Pancreas (tissue), 10 donors: ENCODE data around the gene INTS14. TPM values are rescaled to one million over a fixed set of nuclear protein-coding genes. Genes with fewer than 3 reads are reported as not detected.

ENCODE experiments used
- ATAC-seq, 4 donors: fragments of 200-7000 bp; cut with Tn5 transposase; one replicate each; pipeline versions ENCODE4 v1.8.0 to v1.9.1; 2020; ENCODE audit warnings: mild to moderate bottlenecking in 4 of 4, moderate library complexity in 4 of 4
- DNase-seq, 6 donors: peaks; one replicate each; pipeline ENCODE4 v3.0.0-alpha.2; 2020
- FAIRE-seq: peaks from 2 replicates; lab custom pipeline; 2012; peaks lifted over from hg19 to GRCh38; lab: Jason Lieb, UNC
- H3K27ac ChIP-seq, 4 donors: fragments of 200-600 bp; sonication (generic); 1 replicate in 3 of 4; 2 replicates in 1 of 4; pipeline versions ENCODE4 v1.5.0 to v1.8.0; 2020
- H3K27me3 ChIP-seq, 4 donors: fragments of 200-600 bp; one replicate each; pipeline ENCODE4 v1.8.0; 2021
- H3K36me3 ChIP-seq, 3 donors: fragments of 200-600 bp; sonication (generic) in 1 of 3; one replicate each; pipeline versions ENCODE4 v1.5.0 to v1.8.0; 2020 to 2021
- H3K4me1 ChIP-seq, 3 donors: fragments of 200-600 bp; one replicate each; pipeline ENCODE4 v1.8.0; 2021
- H3K4me3 ChIP-seq, 4 donors: fragments of 200-600 bp; sonication (generic) in 2 of 4; one replicate each; pipeline versions ENCODE4 v1.5.0 to v1.8.0; 2020 to 2021
- H3K9me3 ChIP-seq, 4 donors: fragments of 200-600 bp; one replicate each; pipeline ENCODE4 v1.8.0; 2021
- WGBS, 2 donors: extraction: QIAGEN DNeasy Blood & Tissue Kit; methylation state at CpG; one replicate each; pipeline ENCODE4 v1.1.7; 2013; 5-methylcytosine and 5-hydroxymethylcytosine counted together
- intact Hi-C, 3 donors: fragments of 100-400 bp; cut with DNase I; formaldehyde crosslinking; loops; one replicate each; pipeline versions ENCODE4 v1.11.1 to v1.14.2; 2022
- polyA plus RNA-seq, 2 donors: library from polyadenylated mRNA; stranded (reverse); fragments of 200-250 nt; gene quantifications; one replicate each; pipeline ENCODE4 v1.2.3, GENCODE V29; 2013
- total RNA-seq, 6 donors: library from RNA; stranded (reverse); fragmentation: NEBNext Ultra II Directional in 4 of 6; extraction: Animal tissue kit (Norgen Biotek cat#: 25700) in 4 of 6; gene quantifications; one replicate each; pipeline versions ENCODE4 v1.2.1 to v1.2.4, GENCODE V29; 2021 to 2023
- TF ChIP-seq, protein P1 (sequence below), 4 donors: fragments of 200-600 bp; sonication (generic) in 3 of 4; IDR thresholded peaks; one replicate each; pipeline versions ENCODE4 v1.5.0 to v1.8.0; 2021; ENCODE audit warnings: antibody characterized with exemption in 4 of 4
- donor health status: healthy with polysubstance abuse.
- donor health status: DM: no; HTN: no; CAD: no; lungs with moderate emphysema.
- donor health status: DM: no; HTN: no; CAD: no.
- donor health status: control.
- donor health status: control.
- donor health status: Bipolar disorder and iron deficiency.
- donor health status: DM: yes; HTN: yes; CAD: no.
- donor health status: DM: no; HTN: no; CAD: no.
- donor health status: DM: no; HTN: no; CAD: no.
- donor health status: DM: yes; HTN: yes; CAD: no.

Gene INTS14
- total and polyA plus RNA-seq, 8 donors = 11.0 to 25.0 (median 13.5) TPM

DNA sequence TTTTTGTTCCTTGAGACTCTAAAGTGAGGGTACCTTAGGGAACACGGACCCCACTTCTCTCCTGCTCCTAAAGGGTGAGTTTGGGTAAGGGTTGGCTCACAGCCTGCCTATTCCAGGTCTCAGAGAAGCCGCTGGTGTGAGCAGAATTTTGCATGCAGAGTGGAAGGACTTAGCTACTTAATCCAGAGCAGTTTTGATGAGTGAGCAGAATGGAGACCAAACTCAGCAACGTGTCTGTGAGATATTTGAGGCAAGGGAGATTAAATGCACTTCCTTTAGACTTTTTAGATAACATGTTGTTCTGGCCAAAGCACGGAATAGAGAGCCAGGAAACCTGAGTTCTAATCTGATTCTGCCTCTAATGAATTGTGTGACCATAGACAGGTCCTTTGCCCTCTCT is 15.9 kb upstream of the INTS14 start:
- ATAC-seq = no peak

DNA sequence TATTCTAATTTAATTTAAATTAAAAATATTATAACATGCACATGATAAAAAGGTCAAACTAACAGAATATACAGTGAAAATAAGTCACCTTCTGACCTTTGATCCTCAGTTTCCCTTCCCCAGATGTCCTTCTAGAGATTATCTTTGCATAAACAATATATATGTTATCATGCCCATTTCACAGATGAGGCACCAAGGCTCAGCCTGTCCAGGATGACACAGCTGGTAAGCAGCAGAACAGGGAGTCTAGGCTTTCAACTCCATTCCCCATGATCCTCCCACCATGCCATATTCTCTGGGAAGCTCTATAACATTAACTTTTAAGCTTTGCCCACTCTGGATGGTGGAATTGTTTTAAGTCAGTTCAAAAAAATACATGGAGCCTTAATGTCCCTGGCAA is 12.2 kb upstream of the INTS14 start:
- DNase-seq = no peak
- TF ChIP-seq, protein P1, sequence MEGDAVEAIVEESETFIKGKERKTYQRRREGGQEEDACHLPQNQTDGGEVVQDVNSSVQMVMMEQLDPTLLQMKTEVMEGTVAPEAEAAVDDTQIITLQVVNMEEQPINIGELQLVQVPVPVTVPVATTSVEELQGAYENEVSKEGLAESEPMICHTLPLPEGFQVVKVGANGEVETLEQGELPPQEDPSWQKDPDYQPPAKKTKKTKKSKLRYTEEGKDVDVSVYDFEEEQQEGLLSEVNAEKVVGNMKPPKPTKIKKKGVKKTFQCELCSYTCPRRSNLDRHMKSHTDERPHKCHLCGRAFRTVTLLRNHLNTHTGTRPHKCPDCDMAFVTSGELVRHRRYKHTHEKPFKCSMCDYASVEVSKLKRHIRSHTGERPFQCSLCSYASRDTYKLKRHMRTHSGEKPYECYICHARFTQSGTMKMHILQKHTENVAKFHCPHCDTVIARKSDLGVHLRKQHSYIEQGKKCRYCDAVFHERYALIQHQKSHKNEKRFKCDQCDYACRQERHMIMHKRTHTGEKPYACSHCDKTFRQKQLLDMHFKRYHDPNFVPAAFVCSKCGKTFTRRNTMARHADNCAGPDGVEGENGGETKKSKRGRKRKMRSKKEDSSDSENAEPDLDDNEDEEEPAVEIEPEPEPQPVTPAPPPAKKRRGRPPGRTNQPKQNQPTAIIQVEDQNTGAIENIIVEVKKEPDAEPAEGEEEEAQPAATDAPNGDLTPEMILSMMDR (IDR thresholded peaks at IDR 0.05) = no peak
- Histone ChIP-seq H3K36me3 (no peaks in the 10 kb centered on the region), H3K4me3 (no peak overlapping the region), H3K4me1 (no peaks in the 10 kb centered on the region), H3K9me3 (no peaks in the 10 kb centered on the region), H3K27ac (no peak overlapping the region), H3K27me3 (no peaks in the 10 kb centered on the region)
- intact Hi-C loops = no loop called here
- FAIRE-seq = no peak
- no peak for ATAC-seq

More for the DNA sequence above, 15.9 kb upstream of the INTS14 start:
- intact Hi-C loops = no loop called here
- Histone ChIP-seq H3K27me3 (no peaks in the 10 kb centered on the region), H3K4me1 (no peaks in the 10 kb centered on the region), H3K9me3 (no peaks in the 10 kb centered on the region), H3K27ac (no peak overlapping the region), H3K36me3 (no peaks in the 10 kb centered on the region), H3K4me3 (no peak overlapping the region)
- FAIRE-seq (no peak), DNase-seq (no peak)
- TF ChIP-seq, protein P1 (IDR thresholded peaks at IDR 0.05) = no peak
- 60 to 64% methylated on average over 4 of the region's 4 CpGs for WGBS, 2 donors

DNA sequence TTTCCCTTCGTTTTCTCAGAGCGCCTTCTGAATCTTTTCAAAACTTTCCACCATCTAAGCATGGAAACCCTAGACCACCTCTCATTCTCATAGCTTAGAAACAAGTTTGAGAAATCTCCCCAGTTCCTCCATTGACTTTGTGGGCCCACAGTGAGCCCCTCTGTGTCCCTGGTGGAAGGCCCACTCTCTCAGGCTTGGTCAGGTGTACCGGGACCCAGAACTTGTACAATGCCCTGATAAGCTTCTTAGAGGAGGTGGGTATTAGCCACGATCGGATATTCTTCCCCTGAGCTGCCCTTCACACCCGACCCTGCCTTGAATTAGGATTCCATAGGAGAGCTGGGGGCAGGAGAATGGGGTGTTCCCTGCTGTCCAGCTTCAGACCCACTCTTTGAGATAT is 10.7 kb upstream of the INTS14 start, which contains the start of gene SLC24A1:
SLC24A1 (plus strand) TSS at position 301 of the 400 bp plus-strand sequence. CDS start 2,143 bp downstream, outside the sequence.
- no peaks in the 10 kb centered on the region for H3K27me3 ChIP-seq
- no peaks in the 10 kb centered on the region for H3K36me3 ChIP-seq
- FAIRE-seq = no peak
- intact Hi-C loops = no loop called here
- DNase-seq = no peak
- WGBS, 2 donors = 79 to 85% methylated on average over 6 of the region's 6 CpGs
- TF ChIP-seq, protein P1 (IDR thresholded peaks at IDR 0.05) = no peak
- no peak within 1 kb of the TSS for H3K4me3 ChIP-seq
- H3K9me3 ChIP-seq = no peaks in the 10 kb centered on the region
- H3K27ac ChIP-seq = no peak within 1 kb of the TSS
- no peak for ATAC-seq
- no peaks in the 10 kb centered on the region for H3K4me1 ChIP-seq

DNA sequence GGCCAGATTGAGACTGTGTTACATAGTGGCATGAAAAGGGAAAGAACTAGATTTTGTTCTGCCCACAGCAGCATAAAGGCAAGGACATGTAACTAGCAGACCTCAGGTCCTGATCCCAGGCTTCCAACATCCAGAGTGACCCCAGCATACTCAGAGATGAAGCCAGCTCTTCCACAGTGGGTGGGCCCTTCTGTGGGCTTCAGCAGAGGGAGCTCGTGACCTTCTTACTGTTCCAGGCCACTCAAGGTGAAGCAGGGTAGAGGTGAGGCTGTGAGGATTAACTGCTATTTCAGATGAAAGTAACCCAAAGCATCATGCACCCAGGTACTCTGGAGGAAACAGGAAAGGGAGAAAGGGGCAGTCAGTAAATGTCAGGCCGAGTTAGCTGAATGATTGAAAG is 9.9 kb upstream of the INTS14 start:
- H3K9me3 ChIP-seq = no peaks in the 10 kb centered on the region
- H3K4me3 ChIP-seq = no peak overlapping the region
- H3K27me3 ChIP-seq = no peaks in the 10 kb centered on the region
- ATAC-seq = no peak
- 83 to 86% methylated on average over 2 of the region's 2 CpGs for WGBS, 2 donors
- TF ChIP-seq, protein P1 (IDR thresholded peaks at IDR 0.05) = no peak
- no peaks in the 10 kb centered on the region for H3K36me3 ChIP-seq
- intact Hi-C loops = no loop called here
- H3K27ac ChIP-seq = no peak overlapping the region
- H3K4me1 ChIP-seq = no peaks in the 10 kb centered on the region
- DNase-seq = no peak
- FAIRE-seq = no peak

DNA sequence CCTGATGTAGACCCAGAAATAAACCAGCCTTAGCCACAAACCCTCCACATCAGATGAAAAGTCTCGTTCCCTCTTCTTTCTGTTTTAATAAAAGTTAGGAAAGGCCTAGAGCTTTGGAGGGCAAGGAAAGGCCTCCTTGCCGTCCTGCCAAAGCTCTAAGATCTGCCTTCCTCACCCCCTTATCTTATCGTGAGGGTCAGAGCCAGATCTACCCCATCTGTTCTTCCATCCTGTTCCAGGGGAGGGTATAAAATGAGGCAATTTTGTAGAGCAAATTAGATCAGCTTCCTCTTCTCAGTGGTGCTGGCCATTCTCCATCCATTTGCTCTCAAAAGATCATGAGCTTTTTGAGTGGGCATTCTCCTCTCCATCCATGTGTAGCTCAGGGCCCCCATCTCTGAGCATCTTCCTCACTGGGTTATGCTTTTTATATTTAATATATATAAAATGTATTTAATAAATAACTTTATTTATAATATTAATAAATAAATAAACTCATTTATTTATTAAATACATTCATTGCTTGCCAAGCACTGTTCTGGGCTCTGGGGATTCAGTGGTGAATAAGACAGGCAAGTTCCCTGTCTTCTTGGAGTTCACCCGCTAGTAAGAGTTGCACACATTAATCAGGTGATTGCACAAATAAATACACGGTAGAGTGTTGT is 8.8 kb upstream of the INTS14 start:
- intact Hi-C loops = no loop called here
- H3K27ac ChIP-seq = no peak overlapping the region
- WGBS, 2 donors = 68 to 70% methylated on average over 5 of the region's 5 CpGs
- DNase-seq (no peak), FAIRE-seq (no peak), ATAC-seq (no peak)
- no peaks in the 10 kb centered on the region for H3K9me3 ChIP-seq
- H3K27me3 ChIP-seq = no peaks in the 10 kb centered on the region
- no peak overlapping the region for H3K4me3 ChIP-seq
- TF ChIP-seq, protein P1 (IDR thresholded peaks at IDR 0.05) = no peak
- H3K36me3 ChIP-seq = no peaks in the 10 kb centered on the region
- no peaks in the 10 kb centered on the region for H3K4me1 ChIP-seq
